ENCODE results near the gene ITGA8.

DNA sequence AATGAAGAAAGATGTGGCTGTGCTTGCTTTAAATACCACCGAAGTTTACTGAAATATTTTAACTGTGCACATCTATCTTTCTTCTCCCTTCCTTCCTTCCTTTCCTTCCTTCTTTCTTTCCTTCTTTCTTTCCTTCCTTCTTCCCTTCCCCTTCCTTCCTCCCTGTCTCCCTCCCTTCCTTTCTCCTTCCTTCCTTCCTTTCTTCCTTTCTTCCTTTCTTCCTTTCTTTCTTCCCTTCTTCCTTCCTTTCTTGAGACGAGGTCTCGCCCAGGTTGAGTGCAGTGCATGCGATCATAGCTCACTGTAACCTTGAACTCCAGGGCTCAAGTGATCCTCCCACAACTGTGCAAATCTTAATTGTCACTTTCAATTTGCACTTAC lies 190.9 kb downstream of the ITGA8 start:
- TF ChIP-seq, protein P1, sequence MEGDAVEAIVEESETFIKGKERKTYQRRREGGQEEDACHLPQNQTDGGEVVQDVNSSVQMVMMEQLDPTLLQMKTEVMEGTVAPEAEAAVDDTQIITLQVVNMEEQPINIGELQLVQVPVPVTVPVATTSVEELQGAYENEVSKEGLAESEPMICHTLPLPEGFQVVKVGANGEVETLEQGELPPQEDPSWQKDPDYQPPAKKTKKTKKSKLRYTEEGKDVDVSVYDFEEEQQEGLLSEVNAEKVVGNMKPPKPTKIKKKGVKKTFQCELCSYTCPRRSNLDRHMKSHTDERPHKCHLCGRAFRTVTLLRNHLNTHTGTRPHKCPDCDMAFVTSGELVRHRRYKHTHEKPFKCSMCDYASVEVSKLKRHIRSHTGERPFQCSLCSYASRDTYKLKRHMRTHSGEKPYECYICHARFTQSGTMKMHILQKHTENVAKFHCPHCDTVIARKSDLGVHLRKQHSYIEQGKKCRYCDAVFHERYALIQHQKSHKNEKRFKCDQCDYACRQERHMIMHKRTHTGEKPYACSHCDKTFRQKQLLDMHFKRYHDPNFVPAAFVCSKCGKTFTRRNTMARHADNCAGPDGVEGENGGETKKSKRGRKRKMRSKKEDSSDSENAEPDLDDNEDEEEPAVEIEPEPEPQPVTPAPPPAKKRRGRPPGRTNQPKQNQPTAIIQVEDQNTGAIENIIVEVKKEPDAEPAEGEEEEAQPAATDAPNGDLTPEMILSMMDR (conservative IDR thresholded peaks at IDR 0.05; ENCODE audit: low read depth, low read length): no peak
- no peak for TF ChIP-seq EZH2 (IDR thresholded peaks at IDR 0.05; ENCODE audit: borderline replicate concordance, low read depth, low read length, poor library complexity, severe bottlenecking)
